DOHH2 (cell line): ENCODE data around the gene MBD5.

ENCODE experiments used
- H3F3A ChIP-seq: fragments of 200-600 bp; sonication (generic), shearing (Covaris generic); 2 replicates; pipeline ENCODE4 v1.6.0; 2016; ENCODE audit warnings: antibody characterized with exemption, mild to moderate bottlenecking; ENCODE audit not compliant: control insufficient read depth, insufficient read depth
- H3K27ac ChIP-seq: fragments of 200-600 bp; sonication (generic); 2 replicates; pipeline ENCODE4 v1.5.1; 2014; ENCODE audit warnings: low read depth, mild to moderate bottlenecking, low read length, moderate library complexity
- H3K27me3 ChIP-seq: fragments of 200-600 bp; sonication (generic); 2 replicates; pipeline ENCODE4 v1.6.1; 2014; ENCODE audit warnings: mild to moderate bottlenecking, low read length, mixed read lengths; ENCODE audit not compliant: control insufficient read depth
- H3K36me3 ChIP-seq: fragments of 200-600 bp; sonication (generic); 2 replicates; pipeline ENCODE4 v1.6.1; 2014; ENCODE audit warnings: mild to moderate bottlenecking, low read length, moderate library complexity, mixed read lengths; ENCODE audit not compliant: control insufficient read depth
- H3K4me1 ChIP-seq: fragments of 200-600 bp; sonication (generic); 2 replicates; pipeline ENCODE4 v1.6.1; 2014; ENCODE audit warnings: mild to moderate bottlenecking, low read length, mixed read lengths; ENCODE audit not compliant: control insufficient read depth
- H3K4me2 ChIP-seq: fragments of 200-600 bp; sonication (generic); 2 replicates; pipeline ENCODE4 v1.6.0; 2014; ENCODE audit warnings: mild to moderate bottlenecking, low read length, moderate library complexity
- H3K4me3 ChIP-seq: fragments of 200-600 bp; sonication (generic); 2 replicates; pipeline ENCODE4 v1.5.1; 2014; ENCODE audit warnings: mild to moderate bottlenecking, low read length, mixed read lengths
- H3K79me2 ChIP-seq: fragments of 200-600 bp; sonication (generic); 2 replicates; pipeline ENCODE4 v1.6.1; 2014; ENCODE audit warnings: mild to moderate bottlenecking, low read length, mixed read lengths; ENCODE audit not compliant: control insufficient read depth
- H3K9me2 ChIP-seq: fragments of 200-600 bp; sonication (generic); replicated peaks from 2 replicates; pipeline ENCODE4 v1.6.1; 2014; ENCODE audit warnings: mild to moderate bottlenecking, low read length, mixed read lengths; ENCODE audit not compliant: control insufficient read depth
- H3K9me3 ChIP-seq: fragments of 200-600 bp; sonication (generic); 2 replicates; pipeline ENCODE4 v1.6.1; 2014; ENCODE audit warnings: antibody characterized with exemption, low read length, mixed read lengths; ENCODE audit not compliant: control insufficient read depth, insufficient read depth
- H4K20me1 ChIP-seq: fragments of 200-600 bp; sonication (generic); 2 replicates; pipeline ENCODE4 v1.6.0; 2014; ENCODE audit warnings: low read depth, mild to moderate bottlenecking, antibody characterized with exemption, low read length, moderate library complexity; ENCODE audit not compliant: control insufficient read depth, insufficient read depth
- CTCF ChIP-seq: fragments of 200-600 bp; sonication (generic); IDR thresholded peaks from one replicate; pipeline ENCODE4 v1.5.1; 2014; ENCODE audit warnings: antibody characterized with exemption, mild to moderate bottlenecking, low read depth, low read length; ENCODE audit not compliant: poor library complexity, severe bottlenecking
- EZH2phosphoT487 ChIP-seq: fragments of 200-600 bp; sonication (generic); IDR thresholded peaks from 2 replicates; pipeline ENCODE4 v1.6.1; 2017; ENCODE audit warnings: borderline replicate concordance, mild to moderate bottlenecking, antibody characterized with exemption, low read length, moderate library complexity, mixed read lengths

The MBD5 gene

GRCh38 chr2:148300544-148300943, 279.7 kb downstream of the MBD5 start:
- Histone ChIP-seq H3K4me3 (no peak overlapping the region), H3K27me3 (no peaks in the 10 kb centered on the region), H3K27ac (no peak overlapping the region), H4K20me1 (no peaks in the 10 kb centered on the region), H3K79me2 (no peaks in the 10 kb centered on the region), H3K9me3 (no peaks in the 10 kb centered on the region), H3K4me2 (no peak overlapping the region), H3K4me1 (no peaks in the 10 kb centered on the region), H3K9me2 (no peaks in the 10 kb centered on the region), H3F3A (no peaks in the 10 kb centered on the region), H3K36me3 (no peaks in the 10 kb centered on the region)
- TF ChIP-seq CTCF (no peak), EZH2phosphoT487 (no peak)

GRCh38 chr2:148301362-148301761, 280.5 kb downstream of the MBD5 start:
- Histone ChIP-seq H3K27ac (no peak overlapping the region), H3K36me3 (no peaks in the 10 kb centered on the region), H3K9me3 (no peaks in the 10 kb centered on the region), H3K79me2 (no peaks in the 10 kb centered on the region), H3K4me3 (no peak overlapping the region), H3F3A (no peaks in the 10 kb centered on the region), H3K9me2 (no peaks in the 10 kb centered on the region), H3K27me3 (no peaks in the 10 kb centered on the region), H4K20me1 (no peaks in the 10 kb centered on the region), H3K4me1 (no peaks in the 10 kb centered on the region), H3K4me2 (no peak overlapping the region)
- TF ChIP-seq EZH2phosphoT487, result no peak

- H3K9me2 ChIP-seq, result no peaks in the 10 kb centered on the region
- H3F3A ChIP-seq, result no peaks in the 10 kb centered on the region
- H3K4me3 ChIP-seq, result no peak overlapping the region
- H3K9me3 ChIP-seq, result no peaks in the 10 kb centered on the region
- H3K27ac ChIP-seq, result no peak overlapping the region
- H3K4me2 ChIP-seq, result no peak overlapping the region
- no peaks in the 10 kb centered on the region for H3K79me2 ChIP-seq
- TF ChIP-seq CTCF (no peak), EZH2phosphoT487 (no peak)
- no peaks in the 10 kb centered on the region for H3K36me3 ChIP-seq
- H3K4me1 ChIP-seq, result no peaks in the 10 kb centered on the region
- no peaks in the 10 kb centered on the region for H3K27me3 ChIP-seq
- H4K20me1 ChIP-seq, result no peaks in the 10 kb centered on the region
These were observed 281.6 kb downstream of the MBD5 start for GRCh38 chr2:148302526-148302925.

GRCh38 chr2:148303161-148303560, 282.3 kb downstream of the MBD5 start:
- Histone ChIP-seq H3K27me3 (no peaks in the 10 kb centered on the region), H3K79me2 (no peaks in the 10 kb centered on the region), H3K36me3 (no peaks in the 10 kb centered on the region), H3K4me2 (no peak overlapping the region), H3K9me3 (no peaks in the 10 kb centered on the region), H3F3A (no peaks in the 10 kb centered on the region), H4K20me1 (no peaks in the 10 kb centered on the region), H3K4me3 (no peak overlapping the region), H3K4me1 (no peaks in the 10 kb centered on the region), H3K9me2 (no peaks in the 10 kb centered on the region), H3K27ac (no peak overlapping the region)
- TF ChIP-seq CTCF, result no peak
